Measurements from ENCODE around the gene FLACC1. TPM values are rescaled to one million over a fixed set of nuclear protein-coding genes. Genes with fewer than 3 reads are reported as not detected.

The FLACC1 gene
- total RNA-seq, 6 experiments from 2014 or later: 0.74 to 2.0 (median 0.91) TPM

- Histone ChIP-seq H3K9me3 (no peaks in the 10 kb centered on the region), H3K27ac (no peak overlapping the region), H3K4me1 (no peaks in the 10 kb centered on the region), H3K36me3 (no peaks in the 10 kb centered on the region), H3K27me3 (no peaks in the 10 kb centered on the region), H3K4me3 (no peak overlapping the region)
- intact Hi-C loops (cut with DNase I): no loop called here
- TF ChIP-seq, protein P1, sequence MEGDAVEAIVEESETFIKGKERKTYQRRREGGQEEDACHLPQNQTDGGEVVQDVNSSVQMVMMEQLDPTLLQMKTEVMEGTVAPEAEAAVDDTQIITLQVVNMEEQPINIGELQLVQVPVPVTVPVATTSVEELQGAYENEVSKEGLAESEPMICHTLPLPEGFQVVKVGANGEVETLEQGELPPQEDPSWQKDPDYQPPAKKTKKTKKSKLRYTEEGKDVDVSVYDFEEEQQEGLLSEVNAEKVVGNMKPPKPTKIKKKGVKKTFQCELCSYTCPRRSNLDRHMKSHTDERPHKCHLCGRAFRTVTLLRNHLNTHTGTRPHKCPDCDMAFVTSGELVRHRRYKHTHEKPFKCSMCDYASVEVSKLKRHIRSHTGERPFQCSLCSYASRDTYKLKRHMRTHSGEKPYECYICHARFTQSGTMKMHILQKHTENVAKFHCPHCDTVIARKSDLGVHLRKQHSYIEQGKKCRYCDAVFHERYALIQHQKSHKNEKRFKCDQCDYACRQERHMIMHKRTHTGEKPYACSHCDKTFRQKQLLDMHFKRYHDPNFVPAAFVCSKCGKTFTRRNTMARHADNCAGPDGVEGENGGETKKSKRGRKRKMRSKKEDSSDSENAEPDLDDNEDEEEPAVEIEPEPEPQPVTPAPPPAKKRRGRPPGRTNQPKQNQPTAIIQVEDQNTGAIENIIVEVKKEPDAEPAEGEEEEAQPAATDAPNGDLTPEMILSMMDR (IDR thresholded peaks at IDR 0.05): no peak
- ATAC-seq: no peak
- WGBS (ENCODE audit: insufficient coverage, low coverage, low lambda C conversion rate, missing lambda C conversion rate): 50% methylated on average over 1 of the region's 2 CpGs
- no peak for DNase-seq
These were observed 14.2 kb downstream of the FLACC1 start for GRCh38 chr2:201342923-201343322.

GRCh38 chr2:201329409-201329808 is 27.7 kb downstream of the FLACC1 start:
- WGBS (ENCODE audit: insufficient coverage, low coverage, low lambda C conversion rate, missing lambda C conversion rate): 20% methylated on average over 1 of the region's 1 CpG
- no peak for ATAC-seq
- H3K27ac ChIP-seq: no peak overlapping the region
- H3K4me1 ChIP-seq: no peaks in the 10 kb centered on the region
- no peaks in the 10 kb centered on the region for H3K36me3 ChIP-seq
- TF ChIP-seq POLR2A (IDR thresholded peaks at IDR 0.05): no peak
- TF ChIP-seq, protein P1 (IDR thresholded peaks at IDR 0.05): no peak
- DNase-seq: no peak
- no peaks in the 10 kb centered on the region for H3K9me3 ChIP-seq
- intact Hi-C loops (cut with DNase I): no loop called here
- no peak overlapping the region for H3K4me3 ChIP-seq
- no peaks in the 10 kb centered on the region for H3K27me3 ChIP-seq

GRCh38 chr2:201327678-201328077 is 29.5 kb downstream of the FLACC1 start:
- Histone ChIP-seq H3K36me3 (no peaks in the 10 kb centered on the region), H3K4me1 (no peaks in the 10 kb centered on the region), H3K4me3 (no peak overlapping the region), H3K27me3 (no peaks in the 10 kb centered on the region), H3K9me3 (peaks cover 0 to 3% (median 0%) of the 10 kb centered on the region in 4 donors), H3K27ac (no peak overlapping the region)
- ATAC-seq (no peak), DNase-seq (no peak)
- intact Hi-C loops (cut with DNase I): no loop called here
- 80% methylated on average over 3 of the region's 3 CpGs for WGBS (ENCODE audit: insufficient coverage, low coverage, low lambda C conversion rate, missing lambda C conversion rate)
- no peak for TF ChIP-seq POLR2A (IDR thresholded peaks at IDR 0.05)
- TF ChIP-seq, protein P1 (IDR thresholded peaks at IDR 0.05): no peak

DNA sequence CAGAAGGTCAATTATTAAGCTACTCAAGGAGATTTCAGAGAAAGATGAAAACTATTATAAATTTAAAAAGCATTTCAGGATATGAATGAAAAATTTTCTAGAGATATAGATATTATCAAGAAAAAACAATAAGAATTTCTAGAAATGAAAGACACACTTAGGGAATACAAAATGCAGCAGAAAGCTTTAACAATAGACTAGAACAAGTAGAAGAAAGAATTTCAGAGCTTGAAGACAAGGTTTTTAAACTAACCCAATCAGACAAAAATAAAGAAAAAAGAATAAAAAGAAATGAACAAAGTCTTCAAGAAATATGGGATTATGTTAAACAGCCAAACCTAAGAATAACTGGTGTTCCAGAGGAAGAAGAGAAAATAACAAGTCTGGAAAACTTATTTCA is 34.4 kb downstream of the FLACC1 start:
- no peak for DNase-seq
- peaks cover 0 to 5% (median 0%) of the 10 kb centered on the region in 4 donors for H3K9me3 ChIP-seq
- intact Hi-C loops (cut with DNase I): no loop called here

More for the DNA sequence above, 34.4 kb downstream of the FLACC1 start:
- no peaks in the 10 kb centered on the region for H3K4me1 ChIP-seq
- H3K4me3 ChIP-seq: no peak overlapping the region
- no peaks in the 10 kb centered on the region for H3K27me3 ChIP-seq
- no peak for ATAC-seq
- no peak for TF ChIP-seq POLR2A (IDR thresholded peaks at IDR 0.05)
- TF ChIP-seq, protein P1 (IDR thresholded peaks at IDR 0.05): no peak
- no peak overlapping the region for H3K27ac ChIP-seq
- no peaks in the 10 kb centered on the region for H3K36me3 ChIP-seq

All from right lobe of liver (tissue), 6 donors.